Measurements from ENCODE around the gene LAMB4.
A peak's percentile ranks its signal among the peaks of the same experiment; 100 is the strongest.

The LAMB4 gene, protein sequence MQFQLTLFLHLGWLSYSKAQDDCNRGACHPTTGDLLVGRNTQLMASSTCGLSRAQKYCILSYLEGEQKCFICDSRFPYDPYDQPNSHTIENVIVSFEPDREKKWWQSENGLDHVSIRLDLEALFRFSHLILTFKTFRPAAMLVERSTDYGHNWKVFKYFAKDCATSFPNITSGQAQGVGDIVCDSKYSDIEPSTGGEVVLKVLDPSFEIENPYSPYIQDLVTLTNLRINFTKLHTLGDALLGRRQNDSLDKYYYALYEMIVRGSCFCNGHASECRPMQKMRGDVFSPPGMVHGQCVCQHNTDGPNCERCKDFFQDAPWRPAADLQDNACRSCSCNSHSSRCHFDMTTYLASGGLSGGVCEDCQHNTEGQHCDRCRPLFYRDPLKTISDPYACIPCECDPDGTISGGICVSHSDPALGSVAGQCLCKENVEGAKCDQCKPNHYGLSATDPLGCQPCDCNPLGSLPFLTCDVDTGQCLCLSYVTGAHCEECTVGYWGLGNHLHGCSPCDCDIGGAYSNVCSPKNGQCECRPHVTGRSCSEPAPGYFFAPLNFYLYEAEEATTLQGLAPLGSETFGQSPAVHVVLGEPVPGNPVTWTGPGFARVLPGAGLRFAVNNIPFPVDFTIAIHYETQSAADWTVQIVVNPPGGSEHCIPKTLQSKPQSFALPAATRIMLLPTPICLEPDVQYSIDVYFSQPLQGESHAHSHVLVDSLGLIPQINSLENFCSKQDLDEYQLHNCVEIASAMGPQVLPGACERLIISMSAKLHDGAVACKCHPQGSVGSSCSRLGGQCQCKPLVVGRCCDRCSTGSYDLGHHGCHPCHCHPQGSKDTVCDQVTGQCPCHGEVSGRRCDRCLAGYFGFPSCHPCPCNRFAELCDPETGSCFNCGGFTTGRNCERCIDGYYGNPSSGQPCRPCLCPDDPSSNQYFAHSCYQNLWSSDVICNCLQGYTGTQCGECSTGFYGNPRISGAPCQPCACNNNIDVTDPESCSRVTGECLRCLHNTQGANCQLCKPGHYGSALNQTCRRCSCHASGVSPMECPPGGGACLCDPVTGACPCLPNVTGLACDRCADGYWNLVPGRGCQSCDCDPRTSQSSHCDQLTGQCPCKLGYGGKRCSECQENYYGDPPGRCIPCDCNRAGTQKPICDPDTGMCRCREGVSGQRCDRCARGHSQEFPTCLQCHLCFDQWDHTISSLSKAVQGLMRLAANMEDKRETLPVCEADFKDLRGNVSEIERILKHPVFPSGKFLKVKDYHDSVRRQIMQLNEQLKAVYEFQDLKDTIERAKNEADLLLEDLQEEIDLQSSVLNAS (N-terminal part only)

DNA sequence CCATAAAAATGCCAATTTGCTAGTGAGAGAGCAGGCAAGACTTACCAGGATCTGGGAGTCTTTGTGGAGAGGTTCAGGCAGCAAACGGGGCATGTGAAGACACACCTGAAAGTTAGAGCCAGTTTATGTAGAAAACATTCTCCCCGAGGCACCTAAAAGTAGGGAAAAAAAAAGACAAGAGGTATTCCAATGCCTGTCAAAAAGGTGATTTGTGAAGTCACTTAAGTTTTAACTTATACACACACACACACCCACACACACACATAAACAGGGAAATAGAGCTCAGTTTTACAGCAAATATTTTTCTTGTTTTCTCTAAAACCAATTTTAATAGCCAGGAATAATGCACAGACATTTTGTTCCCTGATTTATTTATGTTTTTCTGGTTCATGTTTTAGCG lies at the start of gene LAMB4:
Gene LAMB4 (minus strand): TSS at position 101 of the 400 bp plus-strand sequence. CDS start 7,197 bp downstream, outside the sequence.
- DNase-seq, result no peak

DNA sequence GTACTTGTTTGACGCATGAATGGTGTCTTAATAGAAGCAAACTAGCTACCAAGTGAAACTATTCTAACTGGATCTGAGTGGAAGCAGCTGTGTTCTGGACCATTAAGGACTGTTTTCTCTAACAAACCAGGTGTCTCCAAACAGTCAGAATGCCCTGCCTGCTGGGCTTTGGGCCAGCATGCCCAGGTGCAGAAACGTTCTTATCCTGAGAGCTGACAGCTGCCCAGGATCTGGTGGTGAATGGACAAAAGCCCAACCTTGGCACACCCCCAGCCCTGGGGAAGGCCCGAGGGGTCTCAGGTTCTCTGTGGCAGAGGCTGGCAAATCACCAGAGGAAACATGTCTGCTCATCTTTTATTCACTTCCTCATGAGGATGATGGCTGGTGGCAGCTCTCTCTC lies 48.2 kb upstream of the LAMB4 start:
- DNase-seq, result peak; percentile 99

- no peak for DNase-seq
Observed at GRCh38 chr7:108171164-108171563, 41.0 kb upstream of the LAMB4 start.

- no peak for DNase-seq
Observed at GRCh38 chr7:108170251-108170650, 40.1 kb upstream of the LAMB4 start.

DNA sequence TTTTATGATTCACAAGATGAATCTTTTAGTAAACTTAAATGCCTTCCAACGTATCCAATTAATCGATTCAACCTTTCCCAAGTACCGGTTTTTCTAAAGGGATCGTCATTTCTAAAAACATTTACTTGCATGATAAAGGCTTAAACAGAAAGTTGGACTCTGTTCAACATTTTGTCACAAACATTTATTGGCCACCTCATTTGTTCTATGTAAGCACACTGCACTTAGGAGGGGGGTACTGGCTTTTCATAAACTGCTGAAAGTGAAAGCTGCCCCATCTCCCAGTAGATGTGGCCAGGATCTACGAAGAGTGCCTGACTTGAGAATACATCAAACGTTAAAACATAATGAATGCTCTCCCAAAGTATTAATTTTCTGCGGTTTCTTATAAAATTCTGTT lies 37.3 kb upstream of the LAMB4 start:
- peak; percentile 92 for DNase-seq

GRCh38 chr7:108166687-108167086 lies 36.5 kb upstream of the LAMB4 start:
- DNase-seq, result peak; percentile 75

DNA sequence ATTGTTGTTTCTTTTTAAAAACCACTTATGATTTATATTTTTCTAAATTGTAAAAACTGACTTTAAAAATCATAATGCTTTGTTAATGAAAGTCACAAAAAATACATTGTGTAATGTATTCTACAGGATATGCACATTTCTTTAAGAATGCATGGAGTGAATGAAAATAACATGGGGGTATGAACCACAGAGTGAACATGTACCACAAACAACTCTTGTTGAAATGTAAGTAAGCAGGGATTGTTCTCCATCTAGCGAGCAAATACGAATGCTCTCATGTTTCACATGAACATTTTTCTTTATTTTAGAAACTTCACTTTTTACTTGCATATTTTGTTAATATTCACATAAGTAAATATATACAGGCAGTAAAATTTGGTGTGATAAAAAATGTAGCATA lies 35.6 kb upstream of the LAMB4 start:
- DNase-seq, result no peak

DNA sequence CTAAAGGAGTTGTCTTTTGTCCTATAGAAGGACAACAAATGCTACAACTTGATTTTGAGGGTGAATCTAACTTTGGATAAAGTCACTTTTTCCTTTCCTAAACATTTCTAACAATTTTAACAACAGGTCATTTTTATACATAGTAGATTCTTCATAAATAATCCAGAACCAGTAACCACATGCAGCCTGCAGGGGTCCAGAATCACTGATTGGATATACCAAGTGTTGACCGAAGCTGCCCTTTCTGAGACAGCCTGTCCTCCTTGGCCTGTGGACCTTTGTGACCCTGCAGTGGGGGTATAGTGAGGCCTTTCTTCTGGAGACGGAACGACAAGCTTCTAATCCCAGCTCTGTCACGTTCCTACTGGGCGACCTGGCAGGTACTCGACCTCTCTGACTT lies 34.8 kb upstream of the LAMB4 start:
- no peak for DNase-seq

DNA sequence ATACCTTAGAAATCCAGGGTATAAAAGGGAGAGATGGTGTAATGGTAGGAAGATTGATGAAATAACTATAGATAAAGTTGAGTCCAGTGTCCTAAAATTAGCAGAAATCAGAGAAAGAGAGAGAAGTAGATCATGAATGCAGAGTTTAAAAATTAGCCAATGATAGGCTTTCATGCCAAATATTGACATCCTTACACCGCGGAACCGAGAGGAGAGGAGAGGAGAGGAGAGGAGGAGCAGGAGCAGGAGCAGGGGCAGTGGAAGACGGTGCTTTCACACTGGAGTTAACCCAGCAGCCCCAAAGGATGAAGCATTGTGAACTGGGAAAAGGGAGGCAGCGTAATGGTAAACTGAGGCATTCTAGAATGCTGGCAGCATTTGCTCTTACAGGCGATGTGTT lies 34.2 kb upstream of the LAMB4 start:
- DNase-seq, result no peak

DNA sequence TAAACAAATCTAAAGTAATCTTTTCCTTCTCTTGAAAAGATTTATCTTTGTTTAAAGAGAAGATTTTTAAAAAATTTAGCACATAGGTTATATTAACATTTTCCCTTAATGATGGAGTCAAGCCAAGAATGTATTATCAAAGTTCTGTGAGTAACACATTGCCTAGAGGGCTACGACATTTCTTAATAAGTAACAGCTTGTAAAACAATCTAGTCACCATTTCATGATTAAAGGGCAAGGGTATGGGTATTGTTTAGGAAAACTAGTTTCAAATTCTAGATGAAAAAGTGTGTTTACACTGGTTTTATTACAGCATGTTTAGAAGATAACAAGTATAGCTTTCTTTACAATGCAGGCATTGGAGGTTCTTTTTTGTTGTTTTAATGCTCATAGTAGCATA lies 28.6 kb upstream of the LAMB4 start:
- no peak for DNase-seq

DNA sequence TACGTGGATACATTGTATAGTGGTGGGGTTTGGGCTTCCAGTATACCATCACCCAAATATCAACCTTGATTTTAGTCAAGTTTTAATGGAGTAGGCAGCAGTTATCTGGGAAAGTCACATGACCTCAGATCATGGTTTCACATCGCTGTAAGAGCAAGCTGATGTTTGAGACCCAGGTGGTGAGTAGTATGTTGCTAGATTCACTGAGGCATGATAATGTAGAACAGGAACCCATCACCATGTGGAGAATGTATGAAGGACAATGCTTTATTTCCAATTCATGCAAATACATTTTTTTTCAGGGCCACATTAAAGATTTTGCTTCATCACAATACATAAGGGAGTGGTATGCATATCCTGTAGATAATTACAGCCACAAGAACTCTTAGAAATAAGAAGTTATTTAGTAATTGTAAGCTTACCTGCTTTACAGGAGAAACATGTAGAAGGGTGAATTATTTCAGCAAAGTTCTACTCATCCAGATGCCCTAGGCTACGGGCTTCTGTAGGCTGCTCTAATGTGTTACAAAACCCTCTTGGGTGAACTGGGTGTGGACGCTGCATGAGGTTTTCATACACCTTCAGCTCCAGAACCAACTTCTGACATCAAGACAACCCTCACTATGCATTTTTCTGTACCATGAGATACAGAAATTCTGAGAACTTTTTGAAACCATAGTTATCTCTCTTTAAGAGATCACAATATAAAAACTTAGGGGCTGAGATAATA lies 27.6 kb upstream of the LAMB4 start:
- DNase-seq, result no peak

- DNase-seq, result no peak
Observed at GRCh38 chr7:108156897-108157605, 26.9 kb upstream of the LAMB4 start.

- DNase-seq, result no peak
Observed at GRCh38 chr7:108152198-108152597, 22.0 kb upstream of the LAMB4 start.

DNA sequence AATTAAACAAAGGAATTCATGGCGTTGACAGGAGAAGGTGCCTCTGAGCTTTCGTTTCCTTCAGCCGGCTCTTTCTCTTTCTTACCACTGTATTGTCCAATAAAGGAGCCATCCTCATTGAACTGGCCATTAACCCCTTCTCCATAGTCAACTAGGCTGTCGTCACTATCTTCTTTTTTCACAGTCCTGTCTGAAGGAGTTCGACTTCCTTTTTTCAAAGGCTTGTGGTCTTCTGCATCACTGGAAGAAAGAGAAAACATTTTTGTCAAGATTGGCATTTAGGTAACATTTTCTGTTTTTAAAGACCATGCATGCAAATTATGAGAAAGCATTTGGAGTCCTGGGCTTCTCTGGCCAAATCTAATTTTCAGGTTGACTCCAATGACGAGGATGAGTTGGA lies 19.7 kb upstream of the LAMB4 start:
- DNase-seq, result no peak

DNA sequence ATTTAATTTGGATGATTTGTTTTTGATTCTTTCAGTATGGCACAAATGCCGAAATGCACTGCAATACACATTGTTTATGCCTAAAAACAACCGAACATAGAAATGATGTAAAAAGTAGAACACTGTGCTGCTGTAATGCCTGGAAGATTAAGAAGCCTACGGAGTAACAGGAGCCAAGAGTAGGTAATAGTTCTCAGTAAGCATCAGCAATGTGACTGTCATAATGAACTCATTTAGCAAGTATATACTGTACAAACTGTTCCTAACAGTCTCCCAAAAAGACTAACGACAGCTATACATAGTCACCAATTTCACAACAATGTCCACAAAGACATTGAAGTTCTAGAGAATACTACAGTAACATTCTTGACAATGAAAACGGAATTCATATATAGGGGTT lies 19.0 kb upstream of the LAMB4 start:
- DNase-seq, result no peak

- DNase-seq, result peak; percentile 96
Observed at GRCh38 chr7:108147031-108147563, 16.9 kb upstream of the LAMB4 start.

- DNase-seq, result peak; percentile 46
Observed at GRCh38 chr7:108146070-108146842, 16.1 kb upstream of the LAMB4 start.

DNA sequence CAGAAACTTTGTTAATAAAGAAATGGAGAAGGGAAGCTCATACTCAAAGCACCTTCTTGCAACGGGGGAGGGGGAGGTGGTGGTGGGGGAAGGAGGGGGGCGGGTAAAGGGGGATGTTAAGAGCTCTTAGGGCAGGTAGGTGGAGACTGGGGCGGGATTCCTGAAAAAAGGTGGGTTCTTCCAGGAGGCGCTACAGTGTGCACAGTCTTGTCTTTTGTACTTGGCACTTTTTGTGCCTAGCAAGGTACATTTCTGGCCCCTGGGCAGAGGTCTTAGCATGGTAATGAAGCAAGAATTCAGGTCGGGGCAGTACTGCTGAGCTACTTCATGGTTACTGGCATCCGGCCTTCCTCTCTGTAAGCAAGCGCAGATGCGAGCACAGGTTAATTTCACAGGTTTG lies 15.2 kb upstream of the LAMB4 start:
- no peak for DNase-seq

GRCh38 chr7:108144931-108145330 lies 14.8 kb upstream of the LAMB4 start:
- DNase-seq, result no peak

- DNase-seq, result no peak
Observed at GRCh38 chr7:108143658-108144420, 13.7 kb upstream of the LAMB4 start.

All from NCI-H1105 treated with DMSO at 0.1 percent for 48 hours (cell line).